ENCODE measurements around the gene TM7SF3. TPM values are rescaled to one million over a fixed set of nuclear protein-coding genes. Genes with fewer than 3 reads are reported as not detected.

Gene TM7SF3
- total RNA-seq, 4 donors from 2014 or later, result 78.6 to 124 (median 119) TPM

GRCh38 chr12:27003421-27004381 is 10.5 kb downstream of the TM7SF3 start:
- H3K27me3 ChIP-seq, result no peaks in the 10 kb centered on the region
- peaks cover 0 to 46% (median 0%) of the 10 kb centered on the region in 4 donors for H3K4me1 ChIP-seq
- H3K4me3 ChIP-seq, result no peak overlapping the region
- WGBS, 2 donors, result 77 to 79% methylated on average over 6 of the region's 6 CpGs
- no peaks in the 10 kb centered on the region for H3K9me3 ChIP-seq
- peaks cover 0 to 14% (median 0%) of the 10 kb centered on the region in 3 donors for H3K36me3 ChIP-seq
- DNase-seq (ENCODE audit: low spot score in 2 of 2), result no peak
- TF ChIP-seq EP300 (IDR thresholded peaks at IDR 0.05) (no peak), POLR2A (IDR thresholded peaks at IDR 0.05) (no peak)
- TF ChIP-seq, protein P1, sequence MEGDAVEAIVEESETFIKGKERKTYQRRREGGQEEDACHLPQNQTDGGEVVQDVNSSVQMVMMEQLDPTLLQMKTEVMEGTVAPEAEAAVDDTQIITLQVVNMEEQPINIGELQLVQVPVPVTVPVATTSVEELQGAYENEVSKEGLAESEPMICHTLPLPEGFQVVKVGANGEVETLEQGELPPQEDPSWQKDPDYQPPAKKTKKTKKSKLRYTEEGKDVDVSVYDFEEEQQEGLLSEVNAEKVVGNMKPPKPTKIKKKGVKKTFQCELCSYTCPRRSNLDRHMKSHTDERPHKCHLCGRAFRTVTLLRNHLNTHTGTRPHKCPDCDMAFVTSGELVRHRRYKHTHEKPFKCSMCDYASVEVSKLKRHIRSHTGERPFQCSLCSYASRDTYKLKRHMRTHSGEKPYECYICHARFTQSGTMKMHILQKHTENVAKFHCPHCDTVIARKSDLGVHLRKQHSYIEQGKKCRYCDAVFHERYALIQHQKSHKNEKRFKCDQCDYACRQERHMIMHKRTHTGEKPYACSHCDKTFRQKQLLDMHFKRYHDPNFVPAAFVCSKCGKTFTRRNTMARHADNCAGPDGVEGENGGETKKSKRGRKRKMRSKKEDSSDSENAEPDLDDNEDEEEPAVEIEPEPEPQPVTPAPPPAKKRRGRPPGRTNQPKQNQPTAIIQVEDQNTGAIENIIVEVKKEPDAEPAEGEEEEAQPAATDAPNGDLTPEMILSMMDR (IDR thresholded peaks at IDR 0.05), result no peak
- no peak overlapping the region for H3K27ac ChIP-seq

DNA sequence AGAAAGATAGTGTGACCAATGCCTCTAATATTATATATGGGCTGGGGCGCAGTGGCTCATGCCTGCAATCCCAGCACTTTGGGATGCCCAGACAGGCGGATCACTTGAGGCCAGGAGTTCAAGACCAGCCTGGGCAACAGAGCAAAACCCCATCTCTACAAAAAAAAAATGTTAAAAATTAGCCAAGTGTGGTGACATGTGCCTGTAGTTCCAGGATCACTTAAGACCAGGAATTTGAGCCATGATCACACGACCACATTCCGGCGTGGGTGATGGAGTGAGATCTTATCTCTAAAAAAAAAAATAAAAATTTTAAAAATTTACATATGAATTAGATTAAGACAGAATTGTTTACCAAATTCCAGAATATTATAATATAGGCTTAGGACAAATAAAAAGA is 12.0 kb downstream of the TM7SF3 start:
- Histone ChIP-seq H3K36me3 (peaks cover 0 to 27% (median 0%) of the 10 kb centered on the region in 3 donors), H3K9me3 (no peaks in the 10 kb centered on the region), H3K27me3 (no peaks in the 10 kb centered on the region), H3K4me1 (peaks cover 0 to 40% (median 0%) of the 10 kb centered on the region in 4 donors), H3K27ac (no peak overlapping the region), H3K4me3 (no peak overlapping the region)
- 75 to 92% methylated on average over 5 of the region's 5 CpGs for WGBS, 2 donors
- TF ChIP-seq POLR2A (IDR thresholded peaks at IDR 0.05), result no peak
- no peak for TF ChIP-seq EP300 (IDR thresholded peaks at IDR 0.05)
- TF ChIP-seq, protein P1 (IDR thresholded peaks at IDR 0.05), result no peak
- DNase-seq (ENCODE audit: low spot score in 2 of 2), result no peak

GRCh38 chr12:27001663-27002062 is 12.5 kb downstream of the TM7SF3 start:
- no peaks in the 10 kb centered on the region for H3K9me3 ChIP-seq
- 88 to 89% methylated on average over 5 of the region's 5 CpGs for WGBS, 2 donors
- H3K36me3 ChIP-seq, result peaks cover 0 to 32% (median 0%) of the 10 kb centered on the region in 3 donors
- no peak for DNase-seq (ENCODE audit: low spot score in 2 of 2)
- peaks cover 0 to 36% (median 0%) of the 10 kb centered on the region in 4 donors for H3K4me1 ChIP-seq
- H3K4me3 ChIP-seq, result no peak overlapping the region
- TF ChIP-seq, protein P1 (IDR thresholded peaks at IDR 0.05), result no peak
- TF ChIP-seq POLR2A (IDR thresholded peaks at IDR 0.05) (no peak), EP300 (IDR thresholded peaks at IDR 0.05) (peak in 1 of 2 donors; percentile 9)
- H3K27me3 ChIP-seq, result no peaks in the 10 kb centered on the region
- no peak overlapping the region for H3K27ac ChIP-seq

DNA sequence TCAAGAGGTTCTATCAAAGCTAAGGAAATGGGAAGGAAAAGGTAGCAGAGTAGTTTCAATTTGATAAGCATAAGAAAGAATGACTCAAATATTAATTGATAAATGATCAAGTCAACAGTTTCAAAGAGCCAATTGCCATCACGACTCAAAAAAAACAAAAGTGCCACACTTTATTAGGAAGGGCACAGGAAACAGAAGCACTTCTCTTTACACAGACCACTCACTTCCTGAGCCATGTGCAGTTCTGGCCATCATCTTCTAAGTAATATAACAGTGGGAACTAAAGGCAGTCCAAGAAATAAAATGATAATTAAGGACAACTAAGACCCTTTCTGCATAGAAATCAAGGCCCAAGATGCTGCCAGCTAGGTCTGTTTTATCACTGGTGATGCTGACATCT is 13.2 kb downstream of the TM7SF3 start:
- peaks cover 0 to 35% (median 0%) of the 10 kb centered on the region in 3 donors for H3K36me3 ChIP-seq
- WGBS, 2 donors, result 30 to 49% methylated on average over 1 of the region's 1 CpG
- H3K9me3 ChIP-seq, result no peaks in the 10 kb centered on the region
- no peak for DNase-seq (ENCODE audit: low spot score in 2 of 2)
- H3K4me3 ChIP-seq, result no peak overlapping the region
- TF ChIP-seq POLR2A (IDR thresholded peaks at IDR 0.05) (no peak), EP300 (IDR thresholded peaks at IDR 0.05) (no peak)
- TF ChIP-seq, protein P1 (IDR thresholded peaks at IDR 0.05), result no peak
- H3K27ac ChIP-seq, result no peak overlapping the region
- H3K4me1 ChIP-seq, result peaks cover 0 to 31% (median 0%) of the 10 kb centered on the region in 4 donors
- H3K27me3 ChIP-seq, result no peaks in the 10 kb centered on the region

DNA sequence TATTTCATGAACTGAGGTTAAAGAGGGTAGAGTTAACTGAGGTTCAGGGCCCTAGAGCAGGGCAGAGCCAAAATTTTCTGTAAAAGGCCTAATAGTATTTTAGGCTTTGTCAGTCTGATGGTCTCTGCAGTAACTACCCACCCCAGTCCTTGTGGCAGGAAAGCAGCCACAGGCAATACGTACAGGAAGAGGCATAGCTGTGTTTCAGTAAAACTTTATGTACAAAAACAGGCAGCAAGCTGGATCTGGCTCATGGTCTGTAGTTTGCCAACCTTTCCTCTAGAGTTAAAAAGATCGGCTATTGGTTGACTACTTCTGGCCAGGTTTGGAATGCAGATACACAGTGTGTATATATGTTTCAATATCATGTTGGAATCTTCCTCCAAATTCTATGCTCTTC is 17.2 kb downstream of the TM7SF3 start:
- H3K36me3 ChIP-seq, result peaks cover 0 to 70% (median 10%) of the 10 kb centered on the region in 3 donors

More for the DNA sequence above, 17.2 kb downstream of the TM7SF3 start:
- 88% methylated on average over 2 of the region's 2 CpGs for WGBS, 2 donors
- DNase-seq (ENCODE audit: low spot score in 2 of 2), result no peak
- H3K9me3 ChIP-seq, result no peaks in the 10 kb centered on the region
- peak overlapping the region in 1 of 4 donors; percentile 9 for H3K27ac ChIP-seq
- no peaks in the 10 kb centered on the region for H3K27me3 ChIP-seq
- H3K4me1 ChIP-seq, result peaks cover 0 to 5% (median 0%) of the 10 kb centered on the region in 4 donors
- TF ChIP-seq, protein P1 (IDR thresholded peaks at IDR 0.05), result no peak
- TF ChIP-seq POLR2A (IDR thresholded peaks at IDR 0.05), result no peak
- no peak for TF ChIP-seq EP300 (IDR thresholded peaks at IDR 0.05)
- H3K4me3 ChIP-seq, result no peak overlapping the region

Data from tibial nerve (tissue), 4 donors.